GM12878 (cell line): ENCODE data around the gene AP3B1. TPM values are rescaled to one million over a fixed set of nuclear protein-coding genes. Genes with fewer than 3 reads are reported as not detected.

ENCODE experiments used
- ATAC-seq: fragments of 200-7000 bp; cut with Tn5 transposase; 3 replicates; pipeline ENCODE4 v1.9.1; 2020; ENCODE audit warnings: mild to moderate bottlenecking, moderate library complexity
- BruUV-seq: library from RNA; stranded (reverse); fragments of 400-500 nt; replicated peaks from 2 replicates; lab custom pipeline; 2021; lab: Mats Ljungman, UMichigan
- CTCF ChIA-PET: fragments of 300-600 bp; sonication (Branson Sonifier 250); formaldehyde crosslinking; extraction: SDS; loops from one replicate; lab custom pipeline; 2021; ENCODE audit warnings: inconsistent platforms; lab: Yijun Ruan, JAX
- POLR2A ChIA-PET: fragments of 350-600 bp; formaldehyde crosslinking; extraction: SDS; loops from one replicate; lab custom pipeline; 2021; ENCODE audit warnings: inconsistent platforms; lab: Charles Lee
- RAD21 ChIA-PET: fragments of 300-600 bp; sonication (Branson Sonifier 250); formaldehyde crosslinking; loops from one replicate; lab custom pipeline; 2023; ENCODE audit warnings: antibody characterized with exemption; ENCODE audit not compliant: unreplicated experiment; lab: Charles Lee
- SMC1A ChIA-PET: fragments of 300-600 bp; sonication (Branson Sonifier 250); formaldehyde crosslinking; loops from one replicate; lab custom pipeline; 2023; ENCODE audit not compliant: unreplicated experiment, uncharacterized antibody; lab: Charles Lee
- DNase-seq: peaks from one replicate; pipeline ENCODE4 v3.0.0-alpha.2; 2011; ENCODE audit warnings: low read depth, low spot score
- FAIRE-seq: peaks from 3 replicates; lab custom pipeline; 2011; peaks lifted over from hg19 to GRCh38; lab: Jason Lieb, UNC
- H2AFZ ChIP-seq: 2 replicates; pipeline ENCODE4 v1.6.0; 2011; ENCODE audit warnings: low read depth, low read length, control low read depth; ENCODE audit not compliant: control insufficient read depth
- H3K27ac ChIP-seq: 2 replicates; pipeline ENCODE4 v1.5.1; 2011; ENCODE audit warnings: control low read depth; ENCODE audit not compliant: control insufficient read depth, insufficient read depth
- H3K27me3 ChIP-seq, 2 experiments: replicated peaks in 1 of 2; 2 replicates each; pipeline versions ENCODE4 v1.6.0 to v1.6.1; 2011; ENCODE audit warnings: low read length in 1 of 2; ENCODE audit not compliant: control insufficient read depth in 2 of 2, insufficient read depth in 2 of 2
- H3K36me3 ChIP-seq, 2 experiments: 2 replicates each; pipeline ENCODE4 v1.5.1; 2011; ENCODE audit warnings: low read length in 1 of 2; ENCODE audit not compliant: control insufficient read depth in 2 of 2, insufficient read depth in 2 of 2
- H3K4me1 ChIP-seq: 2 replicates; pipeline ENCODE4 v1.6.1; 2011; ENCODE audit warnings: mild to moderate bottlenecking, low read length, moderate library complexity, mixed read lengths; ENCODE audit not compliant: control insufficient read depth, insufficient read depth
- H3K4me2 ChIP-seq: 2 replicates; pipeline ENCODE4 v1.6.0; 2011; ENCODE audit warnings: control low read depth; ENCODE audit not compliant: control insufficient read depth, insufficient read depth
- H3K4me3 ChIP-seq: fragments of 200-600 bp; sonication (generic); 2 replicates; pipeline ENCODE4 v1.5.1; 2016
- H3K79me2 ChIP-seq: 2 replicates; pipeline ENCODE4 v1.6.0; 2011; ENCODE audit warnings: low read length; ENCODE audit not compliant: control insufficient read depth, insufficient read depth
- H3K9ac ChIP-seq: 2 replicates; pipeline ENCODE4 v1.8.0; 2011; ENCODE audit warnings: low read length, control low read depth, mixed read lengths; ENCODE audit not compliant: control insufficient read depth, insufficient read depth
- H3K9me3 ChIP-seq: replicated peaks from 3 replicates; pipeline ENCODE4 v1.5.1; 2011; ENCODE audit warnings: mild to moderate bottlenecking, low read length; ENCODE audit not compliant: control insufficient read depth, insufficient read depth
- H4K20me1 ChIP-seq: 2 replicates; pipeline ENCODE4 v1.6.0; 2011; ENCODE audit not compliant: control insufficient read depth, insufficient read depth
- ASH2L ChIP-seq: fragments of 300-600, 200-600 bp; sonication (generic); IDR thresholded peaks from 2 replicates; pipeline ENCODE4 v1.6.1; 2017; ENCODE audit warnings: low read depth, mild to moderate bottlenecking, borderline replicate concordance
- BRCA1 ChIP-seq: IDR thresholded peaks from 2 replicates; pipeline ENCODE4 v1.6.1; 2011; ENCODE audit warnings: low read depth, low read length, improper control_type of control experiment
- CBX5 ChIP-seq: sonication (generic); IDR thresholded peaks from 2 replicates; pipeline ENCODE4 v1.6.1; 2016; ENCODE audit warnings: low read depth, moderate library complexity, mild to moderate bottlenecking, inconsistent platforms
- CUX1 ChIP-seq: IDR thresholded peaks from 2 replicates; pipeline ENCODE4 v1.6.1; 2012; ENCODE audit warnings: improper control_type of control experiment, low read depth, low read length; ENCODE audit not compliant: insufficient replicate concordance
- ESRRA ChIP-seq: IDR thresholded peaks from 2 replicates; pipeline ENCODE4 v1.6.1; 2012; ENCODE audit warnings: mild to moderate bottlenecking, low read length, improper control_type of control experiment
- EZH2 ChIP-seq: IDR thresholded peaks from 2 replicates; pipeline ENCODE4 v1.6.1; 2012; ENCODE audit warnings: low read depth, mild to moderate bottlenecking, control low read depth, inconsistent platforms, low read length, borderline replicate concordance; ENCODE audit not compliant: control insufficient read depth
- HDGF ChIP-seq: fragments of 450-650 bp; IDR thresholded peaks from 2 replicates; pipeline ENCODE4 v1.6.1; 2016; ENCODE audit warnings: antibody characterized with exemption
- HSF1 ChIP-seq: fragments of 150-350 bp; IDR thresholded peaks from 2 replicates; pipeline ENCODE4 v1.6.1; 2014; ENCODE audit warnings: mild to moderate bottlenecking, low read depth, low read length
- MXI1 ChIP-seq: fragments of 150-350 bp; IDR thresholded peaks from 2 replicates; pipeline ENCODE4 v1.6.1; 2011; ENCODE audit warnings: low read depth, mild to moderate bottlenecking, inconsistent platforms, low read length, improper control_type of control experiment
- NFXL1 ChIP-seq: fragments of 450-650 bp; IDR thresholded peaks from 2 replicates; pipeline ENCODE4 v1.6.1; 2017; ENCODE audit warnings: antibody characterized with exemption, mild to moderate bottlenecking, borderline replicate concordance
- NFYB ChIP-seq: IDR thresholded peaks from 2 replicates; pipeline ENCODE4 v1.6.1; 2011; ENCODE audit warnings: low read depth, mild to moderate bottlenecking, low read length, improper control_type of control experiment, moderate library complexity; ENCODE audit not compliant: insufficient read depth
- RELA ChIP-seq: fragments of 450-650 bp; IDR thresholded peaks from 2 replicates; pipeline ENCODE4 v1.8.0; 2014; ENCODE audit warnings: borderline replicate concordance; ENCODE audit not compliant: partially characterized antibody
- WRNIP1 ChIP-seq: IDR thresholded peaks from 2 replicates; pipeline ENCODE4 v1.6.1; 2011; ENCODE audit warnings: low read depth, low read length, improper control_type of control experiment, borderline replicate concordance
- WGBS: methylation state at CpG from one replicate; pipeline ENCODE4 v1.1.6; 2016; ENCODE audit warnings: low lambda C conversion rate; ENCODE audit not compliant: insufficient replicate concordance, insufficient coverage; ENCODE audit errors: missing lambda C conversion rate; 5-methylcytosine and 5-hydroxymethylcytosine counted together
- in situ Hi-C: fragments of 300-500 bp; cut with MboI; formaldehyde crosslinking; loops from 9 replicates; pipeline ENCODE4 v1.14.3; 2018; ENCODE audit warnings: mixed read lengths
- intact Hi-C: fragments of 100-400 bp; cut with micrococcal nuclease; formaldehyde crosslinking; loops from one replicate; pipeline ENCODE4 v1.14.2; 2022; ENCODE audit not compliant: unreplicated experiment
- polyA plus RNA-seq, 11 experiments: library from polyadenylated mRNA; depleted of rRNA in 4 of 11; unstranded in 6 of 11; stranded (reverse) in 5 of 11; fragments of >200 nt; fragmentation: Nextera tagmentation in 4 of 11; fragmentation: Illumina TruSeq in 1 of 11; extraction: Ambion mirVana in 4 of 11; extraction: Trizol in 1 of 11; gene quantifications; 1 replicate in 1 of 11; 2 replicates in 10 of 11; pipeline versions ENCODE4 v1.2.1 to v1.2.3, GENCODE V29; 2011 to 2016; ENCODE audit warnings: inconsistent platforms in 2 of 11, missing spikeins in 2 of 11, low read depth in 1 of 11
- total RNA-seq, 4 experiments: library from RNA; depleted of rRNA in 3 of 4; stranded (reverse); fragments of >200 nt in 3 of 4; fragmentation: Illumina TruSeq in 1 of 4; extraction: Trizol in 1 of 4; gene quantifications; 2 replicates each; pipeline versions ENCODE4 v1.2.1 to v1.2.3, GENCODE V29; 2013 to 2021

AP3B1 gene
- total and polyA plus RNA-seq, 10 of the 15 experiments (the other 5 are each of a cell fraction or from before 2014, with no cell fraction given), result 30.9 to 70.8 (median 46.0) TPM

DNA sequence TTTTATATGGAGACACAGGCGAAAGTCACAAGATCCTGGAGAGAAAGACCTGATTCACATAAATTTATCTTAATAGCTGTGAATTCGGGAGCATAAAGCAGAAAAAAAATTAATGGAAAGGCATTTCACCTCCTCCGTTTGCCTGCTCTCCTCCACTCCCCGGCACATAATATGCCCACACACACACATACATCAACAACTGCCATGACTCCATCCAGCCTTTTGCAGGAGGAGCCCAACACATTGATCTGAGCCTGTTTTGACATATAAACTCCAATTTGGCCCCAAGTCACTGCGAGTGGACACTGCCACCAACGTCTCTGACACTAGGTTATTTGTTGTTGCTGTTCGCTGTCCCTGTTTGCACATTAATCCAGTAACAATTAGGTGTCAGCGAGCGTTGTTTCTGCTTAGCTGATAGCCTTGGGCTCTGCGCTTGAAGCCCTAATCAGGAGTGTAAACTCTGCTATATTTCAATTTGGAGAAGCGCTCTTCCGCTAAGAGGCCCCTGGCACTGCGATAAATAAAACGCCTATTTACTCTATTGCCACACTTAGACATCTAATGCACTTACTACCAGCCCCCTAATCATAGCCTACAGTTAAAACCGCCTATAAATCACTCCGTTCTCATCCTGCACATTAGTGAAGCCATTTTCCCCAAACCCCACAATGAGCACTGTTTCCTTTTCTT lies 322.6 kb downstream of the AP3B1 start:
- intact Hi-C loops, result loop anchor here (5.0 to 10.0 kb wide), 4 partner anchors 107 to 410 kb away; partner anchors contain the start of gene TBCA
- H3K4me3 ChIP-seq, result peak overlapping the region; percentile 61; the same call in 1 of the 2 replicates
- no peak overlapping the region for H3K27ac ChIP-seq
- H3K79me2 ChIP-seq, result no peaks in the 10 kb centered on the region
- peaks cover 8% of the 10 kb centered on the region for H3K4me1 ChIP-seq
- 70% methylated on average over 16 of the region's 16 CpGs for WGBS
- no peaks in the 10 kb centered on the region for H4K20me1 ChIP-seq
- in situ Hi-C loops, result no loop called here
- peak overlapping the region; percentile 85 for H2AFZ ChIP-seq
- SMC1A ChIA-PET, result interaction anchor here (0.6 to 3.7 kb wide), 12 partner anchors 9 to 789 kb away, joined by 3 to 23 read pairs (median 4); no protein-coding TSS in a partner anchor
- CTCF ChIA-PET, result interaction anchor here (0.8 to 2.2 kb wide), 7 partner anchors 34 to 413 kb away, joined by 3 to 11 read pairs (median 4); no protein-coding TSS in a partner anchor
- peak overlapping the region; percentile 94 for H3K4me2 ChIP-seq
- POLR2A ChIA-PET, result no interaction called here
- TF ChIP-seq ESRRA, result no peak
- TF ChIP-seq NFXL1, result no peak
- no peak for TF ChIP-seq NFYB
- no peak for TF ChIP-seq BRCA1
- no peak for TF ChIP-seq CBX5
- TF ChIP-seq ASH2L, result no peak
- TF ChIP-seq WRNIP1, result no peak
- no peak for TF ChIP-seq MXI1
- TF ChIP-seq EZH2, result no peak
- no peak for TF ChIP-seq HSF1
- no peak for TF ChIP-seq CUX1
- no peak for TF ChIP-seq HDGF
- no peak for TF ChIP-seq RELA
- H3K36me3 ChIP-seq, result no peaks in the 10 kb centered on the region
- H3K27me3 ChIP-seq, result 0 out of 4 replicates have a peak, but pooled peaks cover 0 to 4% of the 10 kb centered on the region in 2 experiments
- ATAC-seq (no peak; the same call in 2 of the 3 replicates), DNase-seq (no peak), FAIRE-seq (no peak)
- no TSS peak for BruUV-seq
- RAD21 ChIA-PET, result interaction anchor here (1.0 to 2.6 kb wide), 7 partner anchors 8 to 341 kb away, joined by 3 to 8 read pairs (median 4); no protein-coding TSS in a partner anchor
- H3K9ac ChIP-seq, result no peak overlapping the region; the same call in 1 of the 2 replicates
- H3K9me3 ChIP-seq, result no peaks in the 10 kb centered on the region
